Choroid plexus epithelial cell (primary cell): Measurements from ENCODE around the gene RETN.

Experiments
- DNase-seq: peaks from one replicate; pipeline ENCODE4 v3.0.0-alpha.2; 2010; ENCODE audit warnings: low read depth
- H3K4me3 ChIP-seq: 2 replicates; pipeline ENCODE4 v1.5.1; 2011; ENCODE audit warnings: low read depth, mild to moderate bottlenecking, control low read depth, low read length, moderate library complexity
- TF ChIP-seq, protein P1 (sequence below): conservative IDR thresholded peaks from 2 replicates; pipeline ENCODE4 v1.5.1; 2011; ENCODE audit warnings: low read depth, mild to moderate bottlenecking, control low read depth, inconsistent platforms, low read length, moderate library complexity

Gene RETN

DNA sequence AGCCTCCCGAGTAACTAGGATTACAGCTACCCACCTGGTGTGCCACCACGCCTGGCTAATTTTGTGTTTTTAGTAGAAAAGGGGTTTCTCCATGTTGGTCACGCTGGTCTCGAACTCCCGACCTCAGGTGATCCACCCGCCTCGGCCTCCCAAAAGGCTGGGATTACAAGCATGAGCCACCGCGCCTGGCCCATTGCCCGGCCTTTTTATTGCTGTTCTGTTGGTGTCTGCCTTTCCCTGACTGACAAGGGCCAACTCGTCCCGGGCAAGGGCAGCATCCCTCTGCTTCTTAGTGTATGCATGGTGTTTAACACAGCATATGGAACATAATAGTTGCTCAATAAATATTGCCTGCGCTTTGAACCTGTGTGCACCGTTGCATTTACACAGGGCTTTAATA, 6.2 kb upstream of the RETN start:
- DNase-seq: no peak
- H3K4me3 ChIP-seq: no peak overlapping the region
- TF ChIP-seq, protein P1, sequence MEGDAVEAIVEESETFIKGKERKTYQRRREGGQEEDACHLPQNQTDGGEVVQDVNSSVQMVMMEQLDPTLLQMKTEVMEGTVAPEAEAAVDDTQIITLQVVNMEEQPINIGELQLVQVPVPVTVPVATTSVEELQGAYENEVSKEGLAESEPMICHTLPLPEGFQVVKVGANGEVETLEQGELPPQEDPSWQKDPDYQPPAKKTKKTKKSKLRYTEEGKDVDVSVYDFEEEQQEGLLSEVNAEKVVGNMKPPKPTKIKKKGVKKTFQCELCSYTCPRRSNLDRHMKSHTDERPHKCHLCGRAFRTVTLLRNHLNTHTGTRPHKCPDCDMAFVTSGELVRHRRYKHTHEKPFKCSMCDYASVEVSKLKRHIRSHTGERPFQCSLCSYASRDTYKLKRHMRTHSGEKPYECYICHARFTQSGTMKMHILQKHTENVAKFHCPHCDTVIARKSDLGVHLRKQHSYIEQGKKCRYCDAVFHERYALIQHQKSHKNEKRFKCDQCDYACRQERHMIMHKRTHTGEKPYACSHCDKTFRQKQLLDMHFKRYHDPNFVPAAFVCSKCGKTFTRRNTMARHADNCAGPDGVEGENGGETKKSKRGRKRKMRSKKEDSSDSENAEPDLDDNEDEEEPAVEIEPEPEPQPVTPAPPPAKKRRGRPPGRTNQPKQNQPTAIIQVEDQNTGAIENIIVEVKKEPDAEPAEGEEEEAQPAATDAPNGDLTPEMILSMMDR: no peak

- no peak overlapping the region for H3K4me3 ChIP-seq
- TF ChIP-seq, protein P1: no peak
- DNase-seq: no peak
Observed at GRCh38 chr19:7663706-7664105, 5.1 kb upstream of the RETN start.

- TF ChIP-seq, protein P1: no peak
- DNase-seq: peak; percentile 91
Observed at GRCh38 chr19:7665076-7665475, 3.8 kb upstream of the RETN start.

DNA sequence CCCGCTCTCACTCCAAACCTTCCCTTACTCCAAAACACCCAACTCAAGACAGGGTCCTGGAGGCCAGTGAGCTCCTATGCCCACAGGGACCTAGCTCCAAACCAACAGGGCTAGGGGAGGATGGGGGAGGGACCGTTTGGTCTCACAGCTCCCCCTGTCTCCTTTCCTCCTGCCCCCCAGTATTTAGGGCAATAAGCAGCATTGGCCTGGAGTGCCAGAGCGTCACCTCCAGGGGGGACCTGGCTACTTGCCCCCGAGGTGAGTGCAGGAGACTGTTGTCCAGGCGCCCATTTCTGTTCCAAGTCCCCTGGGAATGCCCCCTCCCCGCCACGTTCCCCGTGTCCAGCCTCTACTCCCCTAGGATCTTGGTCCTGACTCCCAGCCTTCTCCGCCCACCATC, 792 bp downstream of the RETN start:
- TF ChIP-seq, protein P1: no peak
- DNase-seq: no peak
- no peak overlapping the region for H3K4me3 ChIP-seq

More at GRCh38 chr19:7665076-7665475, 3.8 kb upstream of the RETN start:
- no peak overlapping the region for H3K4me3 ChIP-seq

DNA sequence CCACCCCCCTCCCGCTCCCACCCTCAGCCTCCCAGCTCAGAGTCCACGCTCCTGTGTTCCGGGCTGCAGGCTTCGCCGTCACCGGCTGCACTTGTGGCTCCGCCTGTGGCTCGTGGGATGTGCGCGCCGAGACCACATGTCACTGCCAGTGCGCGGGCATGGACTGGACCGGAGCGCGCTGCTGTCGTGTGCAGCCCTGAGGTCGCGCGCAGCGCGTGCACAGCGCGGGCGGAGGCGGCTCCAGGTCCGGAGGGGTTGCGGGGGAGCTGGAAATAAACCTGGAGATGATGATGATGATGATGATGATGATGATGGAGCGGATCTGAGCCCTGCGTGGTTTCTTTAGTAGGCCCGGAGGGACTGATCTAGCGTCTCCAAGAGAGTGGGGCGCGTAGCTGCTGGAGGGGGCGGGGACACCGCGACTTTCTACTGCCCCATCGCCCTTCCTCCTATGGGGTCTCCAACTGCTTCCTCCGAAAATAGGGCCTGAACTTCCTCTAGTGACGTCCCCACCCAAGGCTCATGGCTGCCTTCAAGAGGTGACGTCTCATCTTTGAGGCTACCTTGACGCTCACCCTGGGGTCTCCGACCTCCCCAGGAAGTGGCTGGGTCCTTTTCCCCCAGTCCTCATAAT, 1.4 kb downstream of the RETN start:
- TF ChIP-seq, protein P1: no peak
- H3K4me3 ChIP-seq: no peak overlapping the region
- no peak for DNase-seq

DNA sequence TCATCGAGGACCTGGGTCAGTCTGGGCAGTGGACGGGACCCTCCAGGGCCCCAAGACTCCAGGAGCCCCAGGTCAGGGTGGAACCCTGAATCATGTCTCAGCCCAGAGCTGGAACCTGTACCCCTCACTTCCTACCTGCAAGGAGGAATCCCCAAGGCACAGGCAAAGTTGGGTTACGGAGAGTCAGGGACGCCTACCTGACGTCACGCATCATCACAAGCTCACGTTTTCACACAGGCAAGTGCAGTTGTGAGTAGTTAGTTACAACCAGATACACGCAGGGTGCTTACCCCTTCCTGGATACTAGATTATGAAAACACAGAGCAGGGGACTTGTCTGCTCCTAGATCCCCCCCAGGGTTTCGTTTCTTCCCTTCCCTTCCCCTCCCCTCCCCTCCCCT, 1.9 kb downstream of the RETN start:
- H3K4me3 ChIP-seq: no peak overlapping the region
- TF ChIP-seq, protein P1: no peak
- no peak for DNase-seq

- TF ChIP-seq, protein P1: no peak
- no peak overlapping the region for H3K4me3 ChIP-seq
- DNase-seq: no peak
Observed at GRCh38 chr19:7672522-7672921, 3.7 kb downstream of the RETN start.
